H9 (cell line): Measurements from ENCODE around the gene ARVCF. TPM values are rescaled to one million over a fixed set of nuclear protein-coding genes. Genes with fewer than 3 reads are reported as not detected.

Source experiments
- DNase-seq: peaks from one replicate; pipeline ENCODE4 v3.0.0-alpha.2; 2017
- H2AFZ ChIP-seq: one replicate; pipeline ENCODE4 v1.6.1; 2013; ENCODE audit warnings: mild to moderate bottlenecking, low read length, control low read depth, moderate library complexity
- H2AK5ac ChIP-seq: 2 replicates; pipeline ENCODE4 v1.6.1; 2013; ENCODE audit warnings: low read length, control low read depth, mixed read lengths; ENCODE audit not compliant: insufficient read length
- H2BK120ac ChIP-seq: one replicate; pipeline ENCODE4 v1.6.1; 2013; ENCODE audit warnings: low read depth, mild to moderate bottlenecking, low read length, control low read depth, inconsistent platforms; ENCODE audit not compliant: poor library complexity, severe bottlenecking
- H2BK12ac ChIP-seq: 2 replicates; pipeline ENCODE4 v1.6.1; 2013; ENCODE audit warnings: low read length, control low read depth, mixed read lengths, low read depth; ENCODE audit not compliant: insufficient read length
- H2BK15ac ChIP-seq: 2 replicates; pipeline ENCODE4 v1.6.1; 2013; ENCODE audit warnings: low read depth, low read length, control low read depth
- H2BK20ac ChIP-seq: one replicate; pipeline ENCODE4 v1.6.1; 2013; ENCODE audit warnings: low read depth, mild to moderate bottlenecking, low read length, control low read depth, inconsistent platforms; ENCODE audit not compliant: poor library complexity, severe bottlenecking
- H2BK5ac ChIP-seq: 2 replicates; pipeline ENCODE4 v1.6.1; 2013; ENCODE audit warnings: low read length, control low read depth, mixed read lengths; ENCODE audit not compliant: insufficient read length
- H3K14ac ChIP-seq: 2 replicates; pipeline ENCODE4 v1.6.1; 2013; ENCODE audit warnings: low read length, control low read depth; ENCODE audit not compliant: insufficient read depth
- H3K18ac ChIP-seq: 2 replicates; pipeline ENCODE4 v1.6.1; 2013; ENCODE audit warnings: low read depth, mild to moderate bottlenecking, mixed read lengths, low read length, control low read depth; ENCODE audit not compliant: insufficient read length
- H3K23ac ChIP-seq: 2 replicates; pipeline ENCODE4 v1.6.1; 2013; ENCODE audit warnings: low read length, control low read depth, mixed read lengths, low read depth; ENCODE audit not compliant: insufficient read length
- H3K23me2 ChIP-seq: 2 replicates; pipeline ENCODE4 v1.6.1; 2013; ENCODE audit warnings: low read depth, mild to moderate bottlenecking, mixed read lengths, low read length, control low read depth; ENCODE audit not compliant: insufficient read length, poor library complexity, severe bottlenecking
- H3K27ac ChIP-seq: 2 replicates; pipeline ENCODE4 v1.5.1; 2013; ENCODE audit warnings: low read length, control low read depth, mixed read lengths, low read depth; ENCODE audit not compliant: insufficient read length
- H3K27me3 ChIP-seq: 2 replicates; pipeline ENCODE4 v1.6.1; 2013; ENCODE audit warnings: low read length, control low read depth, inconsistent platforms; ENCODE audit not compliant: insufficient read depth
- H3K4ac ChIP-seq: 2 replicates; pipeline ENCODE4 v1.6.1; 2013; ENCODE audit warnings: low read depth, mild to moderate bottlenecking, control low read depth, inconsistent platforms, low read length, moderate library complexity
- H3K4me1 ChIP-seq: 2 replicates; pipeline ENCODE4 v1.6.1; 2013; ENCODE audit warnings: low read length, control low read depth, inconsistent platforms; ENCODE audit not compliant: insufficient read depth
- H3K4me2 ChIP-seq: 2 replicates; pipeline ENCODE4 v1.6.1; 2013; ENCODE audit warnings: low read length, control low read depth, mixed read lengths; ENCODE audit not compliant: insufficient read length, insufficient read depth
- H3K56ac ChIP-seq: 2 replicates; pipeline ENCODE4 v1.6.1; 2013; ENCODE audit warnings: low read depth, mild to moderate bottlenecking, mixed read lengths, low read length, control low read depth; ENCODE audit not compliant: insufficient read length
- H3K79me1 ChIP-seq: 2 replicates; pipeline ENCODE4 v1.6.1; 2013; ENCODE audit warnings: low read depth, mild to moderate bottlenecking, moderate library complexity, low read length, control low read depth, inconsistent platforms; ENCODE audit not compliant: insufficient read depth, poor library complexity, severe bottlenecking
- H3K79me2 ChIP-seq: 2 replicates; pipeline ENCODE4 v1.6.1; 2013; ENCODE audit warnings: low read length, control low read depth, inconsistent platforms; ENCODE audit not compliant: insufficient read depth
- H3K9ac ChIP-seq: 2 replicates; pipeline ENCODE4 v1.6.1; 2013; ENCODE audit warnings: low read length, control low read depth, mixed read lengths; ENCODE audit not compliant: insufficient read length; ENCODE audit errors: extremely low read depth
- H3K9me3 ChIP-seq: one replicate; pipeline ENCODE4 v1.6.1; 2013; ENCODE audit warnings: low read depth, low read length, inconsistent platforms; ENCODE audit not compliant: control insufficient read depth
- H3T11ph ChIP-seq: one replicate; pipeline ENCODE4 v1.6.1; 2013; ENCODE audit warnings: mild to moderate bottlenecking, low read length, control low read depth, inconsistent platforms
- H4K20me1 ChIP-seq: one replicate; pipeline ENCODE4 v1.6.1; 2013; ENCODE audit not compliant: control insufficient read depth, insufficient read length, insufficient read depth
- H4K5ac ChIP-seq: 2 replicates; pipeline ENCODE4 v1.6.1; 2013; ENCODE audit warnings: low read depth, mild to moderate bottlenecking, mixed read lengths, low read length, control low read depth; ENCODE audit not compliant: insufficient read length
- H4K8ac ChIP-seq: replicated peaks from 2 replicates; pipeline ENCODE4 v1.6.1; 2013; ENCODE audit warnings: low read length, control low read depth, mixed read lengths, low read depth; ENCODE audit not compliant: insufficient read length
- H4K91ac ChIP-seq: 2 replicates; pipeline ENCODE4 v1.6.1; 2013; ENCODE audit warnings: low read depth, mild to moderate bottlenecking, moderate library complexity, mixed read lengths, low read length, control low read depth; ENCODE audit not compliant: insufficient read length
- H3K27ac Mint-ChIP-seq, 3 experiments: 2 replicates in 2 of 3; 3 replicates in 1 of 3; pipeline ENCODE4 v1.8.0; 2020 to 2021; ENCODE audit warnings: mixed read lengths in 3 of 3, mild to moderate bottlenecking in 1 of 3, moderate library complexity in 1 of 3
- H3K27me3 Mint-ChIP-seq: 2 replicates; pipeline ENCODE4 v1.8.0; 2021; ENCODE audit warnings: low read depth, mild to moderate bottlenecking, moderate library complexity, mixed read lengths
- H3K36me3 Mint-ChIP-seq, 3 experiments: 2 replicates in 2 of 3; 3 replicates in 1 of 3; pipeline ENCODE4 v1.8.0; 2020 to 2021; ENCODE audit warnings: low read depth in 3 of 3, mixed read lengths in 3 of 3; ENCODE audit not compliant: insufficient read depth in 1 of 3
- H3K4me1 Mint-ChIP-seq, 2 experiments: 2 replicates each; pipeline ENCODE4 v1.8.0; 2020; ENCODE audit warnings: mixed read lengths in 2 of 2
- H3K4me3 Mint-ChIP-seq, 2 experiments: 2 replicates in 1 of 2; 3 replicates in 1 of 2; pipeline ENCODE4 v1.8.0; 2020 to 2021; ENCODE audit warnings: mild to moderate bottlenecking in 2 of 2, mixed read lengths in 2 of 2, moderate library complexity in 1 of 2
- H3K9me3 Mint-ChIP-seq, 2 experiments: 2 replicates in 1 of 2; 3 replicates in 1 of 2; pipeline ENCODE4 v1.8.0; 2020; ENCODE audit warnings: mild to moderate bottlenecking in 2 of 2, mixed read lengths in 2 of 2, moderate library complexity in 1 of 2
- WGBS: extraction: QIAGEN DNeasy Blood & Tissue Kit; methylation state at CpG from one replicate; pipeline ENCODE4 v1.1.7; 2013; ENCODE audit warnings: missing lambda C conversion rate, low lambda C conversion rate, mixed read lengths; ENCODE audit not compliant: insufficient read length; ENCODE audit errors: extremely low coverage; 5-methylcytosine and 5-hydroxymethylcytosine counted together
- total RNA-seq: library from RNA; stranded (reverse); gene quantifications from 2 replicates; pipeline ENCODE4 v1.2.1, GENCODE V29; 2021
- TF ChIP-seq, protein P1 (sequence below): fragments of 200-600 bp; sonication (generic); conservative IDR thresholded peaks from 3 replicates; pipeline ENCODE4 v1.8.0; 2021; ENCODE audit warnings: antibody characterized with exemption, mild to moderate bottlenecking

The ARVCF gene
- total RNA-seq, 1 experiment from 2014 or later = 40.7 TPM

DNA sequence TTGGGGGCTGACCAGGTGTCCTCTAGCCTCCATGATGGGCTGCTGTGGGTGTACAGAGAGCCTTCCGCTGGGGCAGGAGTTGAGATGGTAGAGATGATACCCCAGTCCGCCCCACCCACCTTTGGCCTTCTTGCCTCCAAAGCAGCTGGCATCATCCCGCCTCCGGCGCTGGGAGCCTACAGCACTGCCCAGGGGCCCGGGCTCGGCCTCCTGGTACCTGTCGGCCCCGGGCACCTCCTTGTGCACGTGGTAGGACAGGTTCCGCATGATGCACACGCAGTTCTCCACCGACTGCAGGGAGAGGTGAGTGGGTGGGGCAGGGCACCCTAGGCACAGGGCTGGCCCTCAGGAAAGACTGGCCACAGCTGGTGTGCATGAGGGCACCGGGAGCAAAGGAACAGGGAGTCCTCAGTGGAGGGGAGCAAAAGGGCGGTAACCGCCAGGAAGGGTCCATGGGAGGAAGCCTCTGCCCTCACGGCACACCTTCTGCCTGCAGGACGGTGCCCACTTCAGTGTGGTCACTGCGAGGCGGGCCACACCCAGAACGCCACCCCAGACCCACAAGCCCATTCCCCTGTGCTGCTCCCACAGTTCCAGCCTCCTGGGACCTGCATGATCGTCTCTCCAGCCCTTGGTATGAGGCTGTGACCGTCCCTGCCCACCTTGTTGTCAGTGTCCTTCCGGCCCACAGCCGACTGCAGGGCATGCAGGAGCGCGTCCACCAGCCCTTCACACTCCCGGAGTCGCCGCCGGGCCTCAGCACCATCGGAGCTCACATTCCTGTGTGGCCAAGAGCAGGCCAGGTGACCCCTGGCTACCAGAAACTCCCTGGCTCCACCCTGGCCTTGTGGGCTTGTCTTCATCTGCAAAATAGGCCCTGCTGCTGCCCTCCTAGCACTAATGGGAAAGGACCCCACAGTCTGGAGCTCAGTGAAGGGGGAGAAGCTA is 39.1 kb downstream of the ARVCF start:
- Histone ChIP-seq H2BK20ac (no peak overlapping the region), H4K91ac (no peak overlapping the region), H3K56ac (no peak overlapping the region), H3T11ph (no peak overlapping the region), H3K79me2 (no peaks in the 10 kb centered on the region), H3K4me1 (no peaks in the 10 kb centered on the region; the same call in 1 of the 2 replicates), H3K27ac (no peak overlapping the region), H3K4ac (no peak overlapping the region), H4K8ac (no peak overlapping the region), H2BK12ac (no peak overlapping the region), H4K5ac (no peak overlapping the region), H3K9ac (no peak overlapping the region), H3K14ac (no peak overlapping the region), H2BK5ac (no peak overlapping the region), H3K23ac (no peak overlapping the region), H2AFZ (no peak overlapping the region), H3K9me3 (no peaks in the 10 kb centered on the region), H3K4me2 (no peak overlapping the region), H3K18ac (no peak overlapping the region), H2AK5ac (no peak overlapping the region), H3K23me2 (no peaks in the 10 kb centered on the region), H3K27me3 (no peaks in the 10 kb centered on the region), H2BK15ac (no peak overlapping the region), H4K20me1 (no peaks in the 10 kb centered on the region), H2BK120ac (no peak overlapping the region), H3K79me1 (no peaks in the 10 kb centered on the region)
- Mint-ChIP-seq H3K27me3 (no peaks in the 10 kb centered on the region), H3K4me3 (no peak overlapping the region), H3K36me3 (peaks cover 10 to 42% (median 34%) of the 10 kb centered on the region in 3 experiments; a peak in 5 of 7 replicates), H3K9me3 (no peaks in the 10 kb centered on the region; a peak in 1 of 5 replicates), H3K27ac (peak overlapping the region in 1 of 3 experiments; percentile 62; a peak in 1 of 7 replicates), H3K4me1 (peaks cover 11 to 18% of the 10 kb centered on the region in 2 experiments)
- TF ChIP-seq, protein P1, sequence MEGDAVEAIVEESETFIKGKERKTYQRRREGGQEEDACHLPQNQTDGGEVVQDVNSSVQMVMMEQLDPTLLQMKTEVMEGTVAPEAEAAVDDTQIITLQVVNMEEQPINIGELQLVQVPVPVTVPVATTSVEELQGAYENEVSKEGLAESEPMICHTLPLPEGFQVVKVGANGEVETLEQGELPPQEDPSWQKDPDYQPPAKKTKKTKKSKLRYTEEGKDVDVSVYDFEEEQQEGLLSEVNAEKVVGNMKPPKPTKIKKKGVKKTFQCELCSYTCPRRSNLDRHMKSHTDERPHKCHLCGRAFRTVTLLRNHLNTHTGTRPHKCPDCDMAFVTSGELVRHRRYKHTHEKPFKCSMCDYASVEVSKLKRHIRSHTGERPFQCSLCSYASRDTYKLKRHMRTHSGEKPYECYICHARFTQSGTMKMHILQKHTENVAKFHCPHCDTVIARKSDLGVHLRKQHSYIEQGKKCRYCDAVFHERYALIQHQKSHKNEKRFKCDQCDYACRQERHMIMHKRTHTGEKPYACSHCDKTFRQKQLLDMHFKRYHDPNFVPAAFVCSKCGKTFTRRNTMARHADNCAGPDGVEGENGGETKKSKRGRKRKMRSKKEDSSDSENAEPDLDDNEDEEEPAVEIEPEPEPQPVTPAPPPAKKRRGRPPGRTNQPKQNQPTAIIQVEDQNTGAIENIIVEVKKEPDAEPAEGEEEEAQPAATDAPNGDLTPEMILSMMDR = no peak
- WGBS = no CpG with 5 or more reads among the region's 32 CpGs
- no peak for DNase-seq
